Neural progenitor cell (in vitro differentiated cells): ENCODE results near the gene ERC2.

Experiments used
- CTCF ChIP-seq: fragments of 200-600 bp; sonication (generic); IDR thresholded peaks from 2 replicates; pipeline ENCODE4 v1.5.1; 2017; ENCODE audit warnings: antibody characterized with exemption, mild to moderate bottlenecking
- EZH2phosphoT487 ChIP-seq: fragments of 200-600 bp; sonication (generic); IDR thresholded peaks from 2 replicates; pipeline ENCODE4 v1.6.1; 2017; ENCODE audit warnings: antibody characterized with exemption

GRCh38 chr3:55468251-55468650 lies 1000.0 kb downstream of the ERC2 start:
- TF ChIP-seq EZH2phosphoT487 (no peak), CTCF (no peak)
